Measurements from ENCODE around the gene UGT1A4. TPM values are rescaled to one million over a fixed set of nuclear protein-coding genes. Genes with fewer than 3 reads are reported as not detected.

UGT1A4 gene
- total and polyA plus RNA-seq, 9 of the 15 experiments (the other 6 are each of a cell fraction or from before 2014, with no cell fraction given), result not detected

- intact Hi-C loops (cut with micrococcal nuclease) (no loop called here), in situ Hi-C loops (cut with MboI) (no loop called here)
- DNase-seq (ENCODE audit: extremely low read depth in 1 of 4, low spot score in 3 of 4), result no peak
- H2AFZ ChIP-seq (ENCODE audit: low read depth, low read length), result no peak overlapping the region
- H3K79me2 ChIP-seq (ENCODE audit: control insufficient read depth, insufficient read depth, low read length), result no peaks in the 10 kb centered on the region
- no peaks in the 10 kb centered on the region for H3K36me3 ChIP-seq (ENCODE audit: control insufficient read depth, insufficient read depth, low read length)
- no peak overlapping the region for H3K9ac ChIP-seq (ENCODE audit: insufficient read depth in 1 of 2, low read depth in 2 of 2, low read length in 2 of 2)
- no peak overlapping the region for H3K27ac ChIP-seq (ENCODE audit: extremely low read depth, low read depth, low read length)
- H3K4me3 ChIP-seq, result no peak overlapping the region
- ATAC-seq, result no peak
- no peak overlapping the region for H3K4me2 ChIP-seq (ENCODE audit: insufficient read depth, low read length)
- TF ChIP-seq ELF4 (CRISPR knock-in tag; IDR thresholded peaks at IDR 0.05), result no peak
- no peak for TF ChIP-seq SMARCE1 (IDR thresholded peaks at IDR 0.05)
- TF ChIP-seq MTA2 (IDR thresholded peaks at IDR 0.05; ENCODE audit: low read depth), result no peak
- 0 out of 6 replicates have a peak, but pooled peaks of 1 of the 3 experiments have one; percentile 3 for TF ChIP-seq CTCF (IDR thresholded peaks at IDR 0.05 in 2 of 3, conservative IDR thresholded peaks at IDR 0.05 in 1 of 3; ENCODE audit: insufficient read depth in 2 of 3, low read depth in 1 of 3, low read length in 3 of 3)
- FAIRE-seq, result no peak
- BruUV-seq (replicated peaks), result no TSS peak
- H3K27me3 ChIP-seq (ENCODE audit: control insufficient read depth in 2 of 2, insufficient read depth in 2 of 2, low read length in 2 of 2), result no peaks in the 10 kb centered on the region
- ChIA-PET POLR2A (no interaction called here), CTCF (ENCODE audit: low intra/inter-chr PET ratio) (no interaction called here)
- H3K9me3 ChIP-seq (replicated peaks; ENCODE audit: control insufficient read depth, insufficient read depth, low read depth, low read length), result no peaks in the 10 kb centered on the region
- H3K9me1 ChIP-seq (ENCODE audit: control insufficient read depth, insufficient read depth, low read length), result no peaks in the 10 kb centered on the region
- no peaks in the 10 kb centered on the region for H3K4me1 ChIP-seq (replicated peaks in 1 of 2; ENCODE audit: control insufficient read depth in 2 of 2, insufficient read depth in 2 of 2, low read length in 2 of 2)
- H4K20me1 ChIP-seq (replicated peaks; ENCODE audit: control insufficient read depth, insufficient read depth, low read length), result no peaks in the 10 kb centered on the region
- WGBS (ENCODE audit: insufficient coverage, low coverage, missing lambda C conversion rate), result 0% methylated on average over 1 of the region's 1 CpG
These were observed 44.2 kb upstream of the UGT1A4 start for GRCh38 chr2:233674314-233674713.

- ATAC-seq (no peak), FAIRE-seq (no peak), DNase-seq (ENCODE audit: extremely low read depth in 1 of 4, low spot score in 3 of 4) (no peak)
- Histone ChIP-seq H3K9ac (ENCODE audit: insufficient read depth in 1 of 2, low read depth in 2 of 2, low read length in 2 of 2) (no peak overlapping the region), H3K4me2 (ENCODE audit: insufficient read depth, low read length) (no peak overlapping the region), H3K36me3 (ENCODE audit: control insufficient read depth, insufficient read depth, low read length) (no peaks in the 10 kb centered on the region), H3K27ac (ENCODE audit: extremely low read depth, low read depth, low read length) (no peak overlapping the region), H3K9me1 (ENCODE audit: control insufficient read depth, insufficient read depth, low read length) (no peaks in the 10 kb centered on the region), H2AFZ (ENCODE audit: low read depth, low read length) (no peak overlapping the region), H3K79me2 (ENCODE audit: control insufficient read depth, insufficient read depth, low read length) (no peaks in the 10 kb centered on the region), H3K4me3 (no peak overlapping the region), H4K20me1 (replicated peaks; ENCODE audit: control insufficient read depth, insufficient read depth, low read length) (no peaks in the 10 kb centered on the region), H3K9me3 (replicated peaks; ENCODE audit: control insufficient read depth, insufficient read depth, low read depth, low read length) (no peaks in the 10 kb centered on the region), H3K4me1 (replicated peaks in 1 of 2; ENCODE audit: control insufficient read depth in 2 of 2, insufficient read depth in 2 of 2, low read length in 2 of 2) (no peaks in the 10 kb centered on the region), H3K27me3 (ENCODE audit: control insufficient read depth in 2 of 2, insufficient read depth in 2 of 2, low read length in 2 of 2) (no peaks in the 10 kb centered on the region)
- no TSS peak for BruUV-seq (replicated peaks)
- ChIA-PET CTCF (ENCODE audit: low intra/inter-chr PET ratio) (no interaction called here), POLR2A (no interaction called here)
- intact Hi-C loops (cut with micrococcal nuclease), result no loop called here
- in situ Hi-C loops (cut with MboI), result no loop called here
- WGBS (ENCODE audit: insufficient coverage, low coverage, missing lambda C conversion rate), result 0% methylated on average over 4 of the region's 4 CpGs
- TF ChIP-seq GABPA (tag; conservative IDR thresholded peaks at IDR 0.05; ENCODE audit: low read depth) (no peak), ZNF232 (CRISPR knock-in tag; IDR thresholded peaks at IDR 0.05) (no peak), HEY1 (CRISPR knock-in tag; IDR thresholded peaks at IDR 0.05; ENCODE audit: borderline replicate concordance) (no peak), E2F3 (CRISPR knock-in tag; IDR thresholded peaks at IDR 0.05) (no peak), KDM1A (IDR thresholded peaks at IDR 0.05) (no peak), RNF2 (IDR thresholded peaks at IDR 0.05) (no peak), ZFP91 (CRISPR knock-in tag; IDR thresholded peaks at IDR 0.05) (no peak), TRIM24 (IDR thresholded peaks at IDR 0.05) (no peak), ZC3H11A (IDR thresholded peaks at IDR 0.05; ENCODE audit: low read depth, low read length) (no peak), CREB3 (tag; conservative IDR thresholded peaks at IDR 0.05; ENCODE audit: low read depth) (no peak)
These were observed 43.5 kb upstream of the UGT1A4 start for GRCh38 chr2:233674995-233675394.

Measured in K562 (cell line).